Activated T-helper 2 cell treated with anti-CD3 and anti-CD28 coated beads, Interferon-gamma antibody, Interleukin-2, Interleukin-4, amounts not matched to agents 10 μg/mL and 5 μg/mL and 100 μg/mL, durations not matched to agents 14 hours and 24 hours and 36 hours (primary cell): ENCODE data around the gene CNOT6. TPM values are rescaled to one million over a fixed set of nuclear protein-coding genes. Genes with fewer than 3 reads are reported as not detected.
A peak's percentile ranks its signal among the peaks of the same experiment; 100 is the strongest.
"Not testable (repeated sequence)": the region's sequence is repeated elsewhere in the genome, so short reads cannot be mapped to it uniquely, and the experiment has no call there.

Experiments used
- DNase-seq: peaks from one replicate; pipeline ENCODE4 v3.0.0; 2021; ENCODE audit warnings: low spot score
- H3K27ac Mint-ChIP-seq: one replicate; pipeline ENCODE4 v1.8.0; 2021; ENCODE audit warnings: mixed read lengths
- H3K27me3 Mint-ChIP-seq: one replicate; pipeline ENCODE4 v1.8.0; 2021; ENCODE audit warnings: low read depth, mixed read lengths
- H3K36me3 Mint-ChIP-seq: one replicate; pipeline ENCODE4 v1.8.0; 2021; ENCODE audit warnings: low read depth, mixed read lengths
- H3K4me1 Mint-ChIP-seq: one replicate; pipeline ENCODE4 v1.8.0; 2021; ENCODE audit warnings: low read depth, mixed read lengths
- H3K4me3 Mint-ChIP-seq: one replicate; pipeline ENCODE4 v1.8.0; 2021; ENCODE audit warnings: low read depth, mild to moderate bottlenecking, moderate library complexity, mixed read lengths
- H3K9me3 Mint-ChIP-seq: one replicate; pipeline ENCODE4 v1.8.0; 2021; ENCODE audit warnings: mixed read lengths
- intact Hi-C: fragments of 100-400 bp; cut with micrococcal nuclease; formaldehyde crosslinking; loops from one replicate; pipeline ENCODE4 v1.15.1; 2023
- total RNA-seq: library from RNA; stranded (reverse); gene quantifications from 2 replicates; pipeline ENCODE4 v1.2.3, GENCODE V29; 2022

The CNOT6 gene
- total RNA-seq, 1 donor from 2014 or later: 48.9 TPM

DNA sequence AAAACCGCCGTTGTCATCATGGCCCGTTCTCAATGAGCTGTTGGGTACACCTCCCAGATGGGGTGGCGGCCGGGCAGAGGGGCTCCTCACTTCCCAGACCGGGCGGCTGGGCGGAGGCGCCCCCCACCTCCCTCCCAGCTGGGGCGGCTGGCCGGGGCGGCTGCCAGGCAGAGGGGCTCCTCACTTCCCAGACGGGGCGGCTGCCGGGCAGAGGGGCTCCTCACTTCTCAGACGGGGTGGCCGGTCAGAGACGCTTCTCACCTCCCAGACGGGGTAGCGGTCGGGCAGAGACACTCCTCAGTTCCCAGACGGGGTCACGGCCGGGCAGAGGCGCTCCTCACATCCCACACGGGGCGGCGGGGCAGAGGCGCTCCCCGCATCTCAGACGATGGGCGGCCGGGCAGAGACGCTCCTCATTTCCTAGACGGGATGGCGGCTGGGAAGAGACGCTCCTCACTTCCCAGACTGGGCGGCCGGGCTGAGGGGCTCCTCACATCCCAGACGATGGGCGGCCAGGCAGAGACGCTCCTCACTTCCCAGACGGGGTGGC lies 36.9 kb downstream of the CNOT6 start:
- H3K27ac Mint-ChIP-seq, DNase-seq, H3K9me3 Mint-ChIP-seq, intact Hi-C loops, H3K27me3 Mint-ChIP-seq, H3K4me3 Mint-ChIP-seq, H3K4me1 Mint-ChIP-seq: not testable (repeated sequence)
- H3K36me3 Mint-ChIP-seq: peaks cover 53% of the 10 kb centered on the region

DNA sequence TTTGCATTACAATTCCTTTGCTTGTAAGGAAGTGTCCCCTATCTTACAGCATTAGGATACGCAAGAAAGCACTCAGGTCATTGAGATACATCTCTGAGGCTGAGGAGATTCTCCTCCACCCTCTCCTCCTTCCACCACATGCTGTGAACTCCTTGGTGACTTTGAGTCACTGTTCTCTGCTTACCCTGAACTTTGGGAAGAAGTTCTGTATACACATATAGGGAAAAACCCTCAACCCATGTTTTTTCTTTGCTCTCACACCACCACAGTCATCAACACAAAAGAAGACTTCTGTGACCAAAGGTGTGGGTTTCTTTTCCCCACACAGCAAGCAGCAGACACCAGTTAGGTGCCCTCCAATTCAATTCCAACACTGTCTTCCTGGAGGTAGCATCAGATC lies 38.1 kb downstream of the CNOT6 start:
- Mint-ChIP-seq H3K9me3 (no peaks in the 10 kb centered on the region), H3K36me3 (peaks cover 59% of the 10 kb centered on the region), H3K27me3 (no peaks in the 10 kb centered on the region), H3K4me1 (peaks cover 7% of the 10 kb centered on the region), H3K4me3 (no peak overlapping the region), H3K27ac (no peak overlapping the region)
- DNase-seq: no peak
- intact Hi-C loops: no loop called here

DNA sequence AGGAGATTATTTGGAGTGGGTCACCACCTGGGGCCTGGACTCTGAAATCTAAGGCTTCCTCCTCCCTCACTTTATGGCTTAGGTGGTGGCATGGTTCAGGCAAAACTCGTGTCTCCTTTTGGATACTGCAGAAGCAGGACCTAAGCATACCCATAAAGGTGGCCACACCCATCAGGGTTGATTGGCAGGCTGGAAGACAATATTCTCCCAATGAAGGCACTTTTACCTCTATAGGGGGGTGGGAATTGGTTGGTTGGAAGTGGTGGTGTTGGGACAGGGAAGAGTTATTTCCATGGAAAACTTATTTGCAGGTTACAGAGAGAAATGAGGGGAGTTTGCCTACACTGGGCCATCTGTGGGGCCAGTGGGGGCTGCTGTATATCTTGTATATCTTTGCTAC lies 39.7 kb downstream of the CNOT6 start:
- DNase-seq: no peak
- Mint-ChIP-seq H3K27ac (no peak overlapping the region), H3K4me1 (peaks cover 9% of the 10 kb centered on the region), H3K4me3 (no peak overlapping the region), H3K9me3 (no peaks in the 10 kb centered on the region), H3K27me3 (no peaks in the 10 kb centered on the region), H3K36me3 (peaks cover 67% of the 10 kb centered on the region)
- intact Hi-C loops: no loop called here

DNA sequence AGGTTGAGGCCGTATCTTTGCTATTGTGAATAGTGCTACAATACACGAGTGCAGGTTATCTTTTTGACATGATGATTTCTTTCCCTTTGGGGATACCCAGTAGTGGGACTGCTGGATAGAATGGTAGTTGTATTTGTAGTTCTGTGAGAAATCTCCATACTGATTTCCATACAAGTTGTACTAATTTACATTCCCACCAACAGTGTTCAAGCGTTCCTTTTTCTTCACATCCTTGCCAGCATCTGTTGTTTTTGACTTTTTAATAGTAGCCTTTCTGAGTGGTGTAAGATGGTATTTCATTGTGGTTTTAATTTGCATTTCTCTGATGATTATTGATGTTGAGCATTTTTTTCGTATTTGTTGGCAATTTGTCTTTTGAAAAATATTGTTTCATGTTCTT lies 41.4 kb downstream of the CNOT6 start:
- H3K4me3 Mint-ChIP-seq: no peak overlapping the region
- no peak overlapping the region for H3K27ac Mint-ChIP-seq
- DNase-seq: no peak
- intact Hi-C loops: no loop called here
- peaks cover 62% of the 10 kb centered on the region for H3K36me3 Mint-ChIP-seq
- H3K9me3 Mint-ChIP-seq: no peaks in the 10 kb centered on the region
- peaks cover 12% of the 10 kb centered on the region for H3K4me1 Mint-ChIP-seq
- no peaks in the 10 kb centered on the region for H3K27me3 Mint-ChIP-seq

DNA sequence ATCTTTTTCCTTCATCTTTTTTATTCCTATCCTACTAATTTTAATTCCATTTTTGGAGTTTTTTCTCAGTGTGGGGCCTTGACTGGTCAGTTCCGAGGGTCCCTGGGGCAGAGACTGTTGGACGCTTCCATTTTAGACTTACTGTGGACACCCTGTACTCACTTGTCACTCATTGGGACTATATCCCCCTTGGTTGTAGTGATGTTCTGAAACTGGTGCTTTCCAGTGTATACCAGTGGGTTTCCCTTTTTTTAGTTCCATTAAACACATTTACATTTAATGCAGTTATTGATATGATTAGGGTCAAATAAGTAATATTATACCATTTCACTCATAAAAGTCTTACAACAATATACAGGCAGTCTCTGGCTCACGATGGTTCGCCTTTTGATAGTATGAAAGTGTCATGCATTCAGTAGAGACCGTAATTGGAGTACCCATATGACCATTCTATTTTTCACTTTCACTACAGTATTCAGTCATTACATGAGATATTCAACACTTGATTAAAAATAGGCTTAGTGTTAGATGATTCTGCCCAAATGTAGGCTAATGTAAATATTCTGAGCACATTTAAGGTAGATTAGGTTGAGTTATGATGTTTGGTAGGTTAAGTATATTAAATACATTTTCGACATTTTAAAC lies 46.0 kb downstream of the CNOT6 start:
- no peaks in the 10 kb centered on the region for H3K27me3 Mint-ChIP-seq
- DNase-seq: no peak
- H3K27ac Mint-ChIP-seq: no peak overlapping the region
- no peaks in the 10 kb centered on the region for H3K9me3 Mint-ChIP-seq
- peaks cover 7% of the 10 kb centered on the region for H3K4me1 Mint-ChIP-seq
- peaks cover 68% of the 10 kb centered on the region for H3K36me3 Mint-ChIP-seq
- intact Hi-C loops: no loop called here
- no peak overlapping the region for H3K4me3 Mint-ChIP-seq

DNA sequence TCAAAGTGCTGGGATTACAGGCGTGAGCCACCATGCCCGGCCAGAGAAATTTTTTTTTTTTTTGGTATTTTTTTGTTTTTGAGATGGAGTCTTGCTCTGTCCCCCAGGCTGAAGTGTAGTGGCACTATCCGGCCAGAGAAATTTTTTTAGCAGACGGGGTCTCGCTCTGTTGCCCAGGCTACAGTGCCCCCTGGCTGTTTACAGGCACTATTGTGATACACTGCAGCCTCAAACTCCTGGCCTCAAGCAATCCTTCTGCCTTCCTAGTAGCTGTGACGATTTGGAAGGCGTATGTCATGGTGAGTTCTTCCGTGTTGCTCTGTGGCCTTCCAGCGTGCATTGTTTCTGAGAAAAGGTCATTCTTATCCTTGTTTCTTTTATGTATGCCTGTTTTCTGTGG lies 47.5 kb downstream of the CNOT6 start:
- no peak overlapping the region for H3K4me3 Mint-ChIP-seq
- no peaks in the 10 kb centered on the region for H3K9me3 Mint-ChIP-seq
- peaks cover 68% of the 10 kb centered on the region for H3K36me3 Mint-ChIP-seq
- peaks cover 5% of the 10 kb centered on the region for H3K4me1 Mint-ChIP-seq
- intact Hi-C loops: no loop called here
- DNase-seq: no peak
- H3K27me3 Mint-ChIP-seq: no peaks in the 10 kb centered on the region
- no peak overlapping the region for H3K27ac Mint-ChIP-seq

DNA sequence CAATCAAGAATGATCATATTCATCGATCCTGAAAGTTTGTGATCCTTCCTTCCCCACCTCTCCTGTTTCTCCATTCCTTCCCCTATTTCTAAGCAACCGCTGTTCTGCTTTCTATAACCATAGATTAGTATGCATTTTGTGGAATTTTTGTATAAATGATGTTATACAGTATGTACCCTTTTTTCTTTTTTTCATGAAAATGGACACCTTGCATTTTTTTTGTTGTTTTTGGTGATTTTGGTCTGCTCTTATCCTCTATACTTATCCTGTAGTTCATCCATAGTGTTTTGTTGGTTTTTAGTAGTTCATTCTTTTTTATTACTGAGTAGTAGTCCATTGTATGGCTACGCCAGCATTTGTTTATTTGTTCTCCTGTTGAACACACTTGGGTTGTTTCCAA lies 51.1 kb downstream of the CNOT6 start:
- no peaks in the 10 kb centered on the region for H3K9me3 Mint-ChIP-seq
- intact Hi-C loops: no loop called here
- peaks cover 64% of the 10 kb centered on the region for H3K36me3 Mint-ChIP-seq
- DNase-seq: no peak
- no peak overlapping the region for H3K27ac Mint-ChIP-seq
- H3K27me3 Mint-ChIP-seq: no peaks in the 10 kb centered on the region
- peaks cover 4% of the 10 kb centered on the region for H3K4me1 Mint-ChIP-seq
- H3K4me3 Mint-ChIP-seq: no peak overlapping the region

DNA sequence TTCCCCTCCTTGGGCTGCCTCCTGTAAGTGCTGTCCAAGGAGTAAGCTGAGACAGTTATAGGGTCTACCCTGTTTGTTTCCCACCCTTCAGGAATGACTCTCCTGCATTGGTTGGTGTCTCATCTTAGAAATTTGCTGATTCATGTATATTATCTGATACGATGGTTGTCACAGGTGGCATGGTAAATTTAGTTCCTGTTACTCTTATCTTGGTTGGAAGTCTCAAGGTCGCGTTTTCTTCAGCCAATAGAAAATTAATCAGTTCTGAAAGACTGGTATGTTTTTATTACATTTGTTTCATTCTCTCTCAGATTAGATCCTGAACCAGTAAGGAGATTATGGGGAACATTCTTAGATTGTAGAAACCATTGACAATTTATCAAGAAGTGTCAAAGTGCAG lies 54.4 kb downstream of the CNOT6 start:
- no peaks in the 10 kb centered on the region for H3K27me3 Mint-ChIP-seq
- intact Hi-C loops: no loop called here
- H3K4me3 Mint-ChIP-seq: no peak overlapping the region
- H3K27ac Mint-ChIP-seq: peak overlapping the region; percentile 16
- no peak for DNase-seq
- H3K36me3 Mint-ChIP-seq: peaks cover 67% of the 10 kb centered on the region
- H3K4me1 Mint-ChIP-seq: peaks cover 4% of the 10 kb centered on the region
- H3K9me3 Mint-ChIP-seq: no peaks in the 10 kb centered on the region

DNA sequence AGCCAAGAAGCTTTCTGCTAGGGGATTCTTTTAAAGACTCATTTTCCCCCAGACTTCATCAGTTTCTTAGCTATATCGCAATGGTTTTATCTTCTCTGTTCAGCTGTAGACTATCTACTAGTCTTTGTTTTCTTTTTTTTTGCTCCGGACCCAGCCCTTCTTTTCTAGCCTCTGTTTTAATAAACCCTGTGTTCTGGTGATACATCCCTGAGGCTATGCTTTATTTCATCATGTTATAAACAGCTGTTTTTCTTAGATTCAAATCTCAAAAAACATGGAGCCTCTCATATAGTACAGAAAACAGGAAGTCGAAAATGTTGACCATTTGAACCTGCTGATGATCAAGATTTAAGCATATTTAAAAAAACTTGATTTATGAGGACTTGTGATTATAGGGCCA lies 59.4 kb downstream of the CNOT6 start:
- Mint-ChIP-seq H3K27ac (no peak overlapping the region), H3K36me3 (peaks cover 74% of the 10 kb centered on the region), H3K4me1 (peaks cover 10% of the 10 kb centered on the region), H3K9me3 (no peaks in the 10 kb centered on the region), H3K4me3 (no peak overlapping the region), H3K27me3 (no peaks in the 10 kb centered on the region)
- no peak for DNase-seq
- intact Hi-C loops: no loop called here

DNA sequence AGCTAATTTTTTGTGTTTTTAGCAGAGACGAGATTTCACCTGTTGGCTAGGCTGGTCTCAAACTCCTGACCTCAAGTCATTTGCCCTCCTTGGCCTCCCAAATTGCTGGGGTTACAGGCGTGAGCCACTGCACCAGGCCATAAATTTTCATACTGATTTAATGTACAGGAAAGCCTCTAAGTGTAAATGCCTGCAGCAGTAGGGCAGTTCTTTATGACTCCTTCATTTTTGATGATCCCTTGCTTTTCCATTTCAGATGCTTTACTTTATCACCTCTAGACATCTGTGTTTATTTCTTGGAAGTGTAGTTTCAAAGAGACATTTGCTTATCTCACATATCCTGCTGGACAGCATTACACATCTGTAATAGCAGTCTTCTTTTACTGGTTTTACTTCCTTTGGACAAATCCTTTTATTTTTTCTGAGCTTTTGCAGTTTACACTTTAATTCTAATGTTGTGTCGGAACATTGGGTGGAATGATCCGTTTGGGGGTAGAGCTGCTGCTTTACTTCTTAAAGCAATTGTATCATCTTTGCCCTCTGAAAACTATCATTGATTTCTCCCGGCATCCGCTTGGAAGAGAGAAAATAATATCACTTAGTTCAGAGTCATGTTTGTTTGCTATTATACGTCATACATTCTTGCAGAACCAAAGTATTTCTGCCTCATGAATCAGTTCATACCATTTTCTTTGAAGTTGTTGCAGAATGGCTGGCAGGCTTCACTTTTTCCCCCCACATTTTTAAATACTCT lies 61.2 kb downstream of the CNOT6 start:
- no peak overlapping the region for H3K4me3 Mint-ChIP-seq
- no peaks in the 10 kb centered on the region for H3K27me3 Mint-ChIP-seq
- intact Hi-C loops: no loop called here
- no peak overlapping the region for H3K27ac Mint-ChIP-seq
- DNase-seq: no peak
- peaks cover 82% of the 10 kb centered on the region for H3K36me3 Mint-ChIP-seq
- no peaks in the 10 kb centered on the region for H3K9me3 Mint-ChIP-seq
- H3K4me1 Mint-ChIP-seq: peaks cover 15% of the 10 kb centered on the region

DNA sequence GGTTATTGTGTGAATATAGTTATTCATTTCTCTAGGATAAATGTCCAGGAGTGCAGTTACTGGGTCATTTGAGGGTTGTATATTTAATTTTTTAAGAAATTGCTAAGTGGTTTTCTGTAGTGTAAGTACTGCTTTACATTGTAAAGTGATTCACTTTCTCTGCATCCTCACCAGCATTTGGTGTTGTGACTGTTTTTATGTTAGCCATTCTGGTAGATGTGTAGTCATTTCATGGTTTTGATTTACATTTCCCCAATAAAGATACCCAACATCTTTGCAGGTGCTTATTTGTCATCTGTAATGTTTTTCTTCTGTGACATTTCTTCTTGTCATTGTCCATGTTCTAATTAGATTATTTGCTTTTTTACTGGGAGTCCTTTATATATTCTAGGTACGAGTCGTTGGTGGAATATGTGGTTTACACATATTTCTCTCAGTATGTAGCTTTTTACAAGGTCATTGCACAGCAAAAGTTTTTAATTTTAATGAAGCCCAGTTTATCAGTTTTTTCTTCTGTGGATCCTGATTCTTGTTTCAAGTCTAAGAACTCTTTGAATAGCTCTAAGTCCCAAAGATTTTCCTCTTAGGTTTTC lies 63.1 kb downstream of the CNOT6 start:
- peaks cover 32% of the 10 kb centered on the region for H3K4me1 Mint-ChIP-seq
- H3K9me3 Mint-ChIP-seq: no peaks in the 10 kb centered on the region
- no peak overlapping the region for H3K4me3 Mint-ChIP-seq
- no peaks in the 10 kb centered on the region for H3K27me3 Mint-ChIP-seq
- intact Hi-C loops: no loop called here
- no peak for DNase-seq
- peaks cover 85% of the 10 kb centered on the region for H3K36me3 Mint-ChIP-seq
- no peak overlapping the region for H3K27ac Mint-ChIP-seq

DNA sequence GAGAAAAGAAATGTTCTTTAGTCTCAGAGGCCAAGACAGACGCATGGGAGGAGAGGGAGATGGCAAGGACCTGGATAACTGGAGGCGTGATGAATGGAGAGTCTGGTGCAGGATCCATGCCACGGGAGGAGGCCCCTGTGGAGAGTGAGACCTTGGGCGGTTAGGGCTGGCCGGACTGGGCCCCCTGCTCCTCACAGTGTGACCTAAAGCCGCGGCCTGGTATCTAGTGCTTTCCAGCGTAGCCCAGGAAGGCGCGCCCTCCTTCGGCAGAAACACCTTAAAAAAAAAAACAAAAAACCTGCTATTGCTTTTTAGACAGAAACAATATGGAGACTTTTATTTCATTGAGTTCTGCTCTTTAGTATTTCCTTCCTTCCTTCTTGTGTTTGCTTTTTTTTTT lies 64.1 kb downstream of the CNOT6 start:
- DNase-seq: no peak
- Mint-ChIP-seq H3K27ac (no peak overlapping the region), H3K27me3 (no peaks in the 10 kb centered on the region), H3K4me3 (no peak overlapping the region), H3K9me3 (no peaks in the 10 kb centered on the region), H3K36me3 (peaks cover 83% of the 10 kb centered on the region), H3K4me1 (peaks cover 37% of the 10 kb centered on the region)
- intact Hi-C loops: no loop called here

DNA sequence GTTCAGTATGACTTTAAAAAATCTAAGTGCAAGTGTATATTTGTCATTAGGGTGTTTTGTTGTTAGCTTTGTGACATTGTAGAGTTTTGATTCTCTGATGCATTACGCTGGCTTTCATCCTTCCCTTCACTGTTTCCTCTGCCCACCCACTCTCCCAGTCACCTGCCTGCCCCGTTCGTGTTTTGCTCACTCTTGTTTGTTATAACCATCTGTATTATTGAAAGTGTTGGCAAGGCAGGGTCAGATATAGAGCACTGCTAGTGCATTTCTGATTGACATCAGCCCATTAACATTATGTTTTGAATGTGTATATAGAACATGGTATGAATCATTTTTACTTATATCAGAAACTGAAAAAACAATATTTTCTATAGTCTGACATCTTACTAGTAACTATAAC lies 69.8 kb downstream of the CNOT6 start:
- Mint-ChIP-seq H3K4me3 (no peak overlapping the region), H3K36me3 (peaks cover 86% of the 10 kb centered on the region), H3K27me3 (no peaks in the 10 kb centered on the region), H3K9me3 (no peaks in the 10 kb centered on the region), H3K4me1 (peaks cover 37% of the 10 kb centered on the region), H3K27ac (no peak overlapping the region)
- intact Hi-C loops: loop anchor here (2.0 to 5.0 kb wide), 2 partner anchors 67 to 125 kb away; no protein-coding TSS in a partner anchor
- no peak for DNase-seq
